ENCODE results near the gene MTMR12. TPM values are rescaled to one million over a fixed set of nuclear protein-coding genes. Genes with fewer than 3 reads are reported as not detected.

The MTMR12 gene
- total and polyA plus RNA-seq, 2 donors from 2014 or later, result 9.3 to 52.8 TPM

DNA sequence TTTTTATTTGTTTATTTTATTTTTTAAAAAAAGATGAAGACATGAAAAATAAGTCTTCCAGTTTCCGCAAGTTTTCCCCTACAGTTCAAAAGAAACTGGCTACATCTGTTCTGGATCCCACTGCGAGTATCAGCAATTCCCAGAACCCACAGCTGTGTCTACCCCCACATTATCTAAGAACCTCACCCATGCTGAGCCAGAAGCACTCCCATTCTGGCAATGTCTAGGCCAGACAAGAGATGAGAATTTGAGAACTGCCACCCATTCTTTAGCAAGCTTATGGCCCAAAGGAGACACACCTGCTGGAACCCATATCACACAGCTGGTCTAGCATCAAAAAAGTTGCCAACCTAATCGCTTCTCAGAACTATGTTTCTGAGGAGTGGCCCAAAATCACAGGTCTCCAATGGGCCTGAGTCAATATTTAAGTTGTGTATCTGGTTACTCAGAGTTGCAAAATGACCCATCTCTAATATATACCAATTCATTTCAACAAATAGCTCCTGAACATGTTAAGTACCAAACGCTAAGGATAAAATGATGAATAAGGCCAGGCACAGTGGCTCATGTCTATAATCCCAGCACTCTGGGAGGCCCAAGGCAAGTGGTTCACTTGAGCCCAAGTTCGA, 27.1 kb downstream of the MTMR12 start:
- no peaks in the 10 kb centered on the region for H3K36me3 ChIP-seq (ENCODE audit: control insufficient read depth in 2 of 3, insufficient read depth in 3 of 3, low read length in 3 of 3)
- H3K27me3 ChIP-seq (ENCODE audit: control insufficient read depth, insufficient read depth, low read length), result no peaks in the 10 kb centered on the region
- H3K9ac ChIP-seq (ENCODE audit: low read length in 3 of 3), result no peak overlapping the region
- H3K4me1 ChIP-seq (ENCODE audit: control insufficient read depth in 2 of 3, insufficient read depth in 2 of 3, low read depth in 1 of 3, low read length in 3 of 3), result peaks cover 0 to 10% (median 3%) of the 10 kb centered on the region in 3 donors
- intact Hi-C loops (cut with DNase I), result no loop called here
- no peaks in the 10 kb centered on the region for H3K9me3 ChIP-seq (ENCODE audit: control insufficient read depth in 2 of 3, insufficient read depth in 1 of 3, low read length in 3 of 3)
- DNase-seq, result no peak
- no peak overlapping the region for H3K27ac ChIP-seq (ENCODE audit: low read depth in 2 of 2, low read length in 2 of 2)
- TF ChIP-seq, protein P1, sequence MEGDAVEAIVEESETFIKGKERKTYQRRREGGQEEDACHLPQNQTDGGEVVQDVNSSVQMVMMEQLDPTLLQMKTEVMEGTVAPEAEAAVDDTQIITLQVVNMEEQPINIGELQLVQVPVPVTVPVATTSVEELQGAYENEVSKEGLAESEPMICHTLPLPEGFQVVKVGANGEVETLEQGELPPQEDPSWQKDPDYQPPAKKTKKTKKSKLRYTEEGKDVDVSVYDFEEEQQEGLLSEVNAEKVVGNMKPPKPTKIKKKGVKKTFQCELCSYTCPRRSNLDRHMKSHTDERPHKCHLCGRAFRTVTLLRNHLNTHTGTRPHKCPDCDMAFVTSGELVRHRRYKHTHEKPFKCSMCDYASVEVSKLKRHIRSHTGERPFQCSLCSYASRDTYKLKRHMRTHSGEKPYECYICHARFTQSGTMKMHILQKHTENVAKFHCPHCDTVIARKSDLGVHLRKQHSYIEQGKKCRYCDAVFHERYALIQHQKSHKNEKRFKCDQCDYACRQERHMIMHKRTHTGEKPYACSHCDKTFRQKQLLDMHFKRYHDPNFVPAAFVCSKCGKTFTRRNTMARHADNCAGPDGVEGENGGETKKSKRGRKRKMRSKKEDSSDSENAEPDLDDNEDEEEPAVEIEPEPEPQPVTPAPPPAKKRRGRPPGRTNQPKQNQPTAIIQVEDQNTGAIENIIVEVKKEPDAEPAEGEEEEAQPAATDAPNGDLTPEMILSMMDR (IDR thresholded peaks at IDR 0.05; ENCODE audit: borderline replicate concordance, extremely low read depth, insufficient read depth), result no peak
- FAIRE-seq, result no peak
- H3K4me3 ChIP-seq (ENCODE audit: low read length in 3 of 3), result no peak overlapping the region

DNA sequence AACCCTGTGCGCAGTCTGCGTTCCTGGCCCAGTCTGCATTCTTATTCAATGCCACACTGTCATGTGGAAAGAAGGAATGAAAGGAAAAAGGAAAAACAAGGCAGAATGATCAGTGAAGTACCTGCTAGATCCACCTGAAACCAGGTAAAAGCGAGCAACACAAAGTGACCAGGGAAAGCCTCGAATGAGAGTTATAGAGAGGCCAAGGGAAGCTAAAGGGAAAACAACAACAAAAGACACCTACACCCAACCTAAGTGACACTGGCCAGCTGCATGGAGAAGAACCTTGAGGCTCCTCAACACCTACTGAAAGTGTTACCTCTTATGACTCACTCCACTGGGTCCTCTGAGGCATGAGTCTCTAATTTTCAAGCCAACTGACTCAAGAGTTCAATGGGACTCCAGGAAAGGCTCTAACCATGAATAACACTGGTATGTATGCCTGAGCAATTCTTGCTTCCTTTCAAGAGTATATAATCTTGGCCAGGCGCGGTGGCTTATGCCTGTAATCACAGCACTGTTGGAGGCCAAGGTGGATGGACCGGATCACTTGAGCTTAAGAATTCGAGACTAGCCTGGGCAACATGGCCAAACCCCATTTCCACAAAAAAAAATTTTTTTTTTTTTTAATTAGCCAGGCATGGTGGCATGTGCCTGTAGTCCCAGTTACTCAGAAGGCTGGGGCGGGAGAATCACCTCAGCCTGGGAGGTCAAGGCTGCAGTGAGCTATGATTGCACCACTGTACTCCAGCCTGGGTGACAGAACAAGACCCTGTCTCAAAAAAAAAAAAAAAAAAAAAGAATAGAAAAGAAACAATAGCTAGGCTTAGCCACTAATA, 29.0 kb downstream of the MTMR12 start:
- TF ChIP-seq, protein P1 (IDR thresholded peaks at IDR 0.05; ENCODE audit: borderline replicate concordance, extremely low read depth, insufficient read depth), result no peak
- Histone ChIP-seq H3K9ac (ENCODE audit: low read length in 3 of 3) (no peak overlapping the region), H3K9me3 (ENCODE audit: control insufficient read depth in 2 of 3, insufficient read depth in 1 of 3, low read length in 3 of 3) (no peaks in the 10 kb centered on the region), H3K27me3 (ENCODE audit: control insufficient read depth, insufficient read depth, low read length) (no peaks in the 10 kb centered on the region), H3K4me3 (ENCODE audit: low read length in 3 of 3) (no peak overlapping the region), H3K36me3 (ENCODE audit: control insufficient read depth in 2 of 3, insufficient read depth in 3 of 3, low read length in 3 of 3) (no peaks in the 10 kb centered on the region), H3K4me1 (ENCODE audit: control insufficient read depth in 2 of 3, insufficient read depth in 2 of 3, low read depth in 1 of 3, low read length in 3 of 3) (peaks cover 0 to 20% (median 3%) of the 10 kb centered on the region in 3 donors), H3K27ac (ENCODE audit: low read depth in 2 of 2, low read length in 2 of 2) (no peak overlapping the region)
- FAIRE-seq, result no peak
- intact Hi-C loops (cut with DNase I), result no loop called here
- no peak for DNase-seq

DNA sequence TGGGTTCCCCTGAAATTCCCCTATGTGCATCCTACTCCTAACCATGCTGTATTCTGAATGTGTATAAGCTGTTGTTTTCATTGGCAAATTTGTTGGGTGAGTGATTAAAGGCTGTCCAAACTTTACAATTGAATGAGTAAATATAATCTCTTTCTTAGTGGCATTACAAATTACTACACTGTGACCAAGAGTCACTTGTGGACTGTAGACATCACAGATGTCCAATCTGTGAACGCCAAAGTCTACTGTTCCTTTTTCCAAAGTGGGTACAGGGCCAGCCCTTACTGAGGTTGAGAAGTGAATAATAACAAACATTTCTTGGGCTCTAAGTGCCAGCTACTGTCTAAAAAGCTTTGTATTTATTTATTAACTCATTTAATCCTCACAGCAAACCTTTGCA, 29.7 kb downstream of the MTMR12 start:
- TF ChIP-seq, protein P1 (IDR thresholded peaks at IDR 0.05; ENCODE audit: borderline replicate concordance, extremely low read depth, insufficient read depth), result no peak
- FAIRE-seq, result no peak
- no peak for DNase-seq
- intact Hi-C loops (cut with DNase I), result no loop called here
- H3K9ac ChIP-seq (ENCODE audit: low read length in 3 of 3), result no peak overlapping the region
- no peaks in the 10 kb centered on the region for H3K27me3 ChIP-seq (ENCODE audit: control insufficient read depth, insufficient read depth, low read length)
- no peaks in the 10 kb centered on the region for H3K9me3 ChIP-seq (ENCODE audit: control insufficient read depth in 2 of 3, insufficient read depth in 1 of 3, low read length in 3 of 3)
- H3K4me3 ChIP-seq (ENCODE audit: low read length in 3 of 3), result no peak overlapping the region
- H3K27ac ChIP-seq (ENCODE audit: low read depth in 2 of 2, low read length in 2 of 2), result no peak overlapping the region
- H3K36me3 ChIP-seq (ENCODE audit: control insufficient read depth in 2 of 3, insufficient read depth in 3 of 3, low read length in 3 of 3), result no peaks in the 10 kb centered on the region
- H3K4me1 ChIP-seq (ENCODE audit: control insufficient read depth in 2 of 3, insufficient read depth in 2 of 3, low read depth in 1 of 3, low read length in 3 of 3), result peaks cover 0 to 26% (median 5%) of the 10 kb centered on the region in 3 donors

All from kidney (tissue), 14 donors.